Hindlimb muscle (tissue), 1 donor: ENCODE measurements around the gene UBE2C. TPM values are rescaled to one million over a fixed set of nuclear protein-coding genes. Genes with fewer than 3 reads are reported as not detected.
A peak's percentile ranks its signal among the peaks of the same experiment; 100 is the strongest.
"Not testable (repeated sequence)": the region's sequence is repeated elsewhere in the genome, so short reads cannot be mapped to it uniquely, and the experiment has no call there.

Experiments
- DNase-seq: peaks from one replicate; pipeline ENCODE4 v3.0.0-alpha.2; 2013
- polyA plus RNA-seq: library from polyadenylated mRNA; unstranded; fragments of 120-200 nt; gene quantifications from one replicate; pipeline ENCODE4 v1.2.1, GENCODE V29; 2013; ENCODE audit not compliant: insufficient read length

UBE2C gene
- polyA plus RNA-seq, 1 donor = 26.2 TPM

DNA sequence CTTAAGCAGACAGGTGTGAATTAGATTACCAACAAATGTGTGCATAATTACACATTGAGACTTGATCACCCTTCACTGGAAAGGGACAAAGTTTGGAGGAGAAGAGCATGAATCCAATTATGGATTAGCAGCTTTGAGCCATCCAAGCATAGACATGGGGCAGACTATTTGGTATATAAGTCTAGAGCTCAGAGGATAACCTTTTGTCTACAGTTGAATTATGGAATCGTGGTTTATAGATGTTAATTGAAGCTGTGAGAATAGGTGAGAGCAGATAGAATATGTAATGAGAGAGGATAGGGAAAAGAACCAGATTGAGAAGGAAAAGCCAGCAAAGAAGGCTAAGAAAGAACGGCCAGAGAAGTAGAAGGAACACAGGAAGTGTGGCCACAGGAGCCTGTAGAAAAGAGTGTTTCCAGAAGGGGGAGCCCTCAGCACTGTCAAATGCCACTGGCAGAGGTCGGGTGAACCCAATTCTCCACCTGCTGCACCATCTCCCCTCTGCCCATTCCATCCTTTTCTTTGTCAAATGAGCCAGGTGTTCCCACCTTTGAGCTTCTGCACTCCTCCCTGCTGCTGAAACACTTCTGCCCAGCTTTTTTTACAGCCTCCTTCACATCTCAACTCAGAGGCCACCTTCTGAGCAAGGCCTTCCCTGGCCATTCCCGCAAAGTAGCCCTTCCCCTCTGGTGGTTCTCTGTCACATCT lies 13.4 kb upstream of the UBE2C start:
- DNase-seq = peak; percentile 36

DNA sequence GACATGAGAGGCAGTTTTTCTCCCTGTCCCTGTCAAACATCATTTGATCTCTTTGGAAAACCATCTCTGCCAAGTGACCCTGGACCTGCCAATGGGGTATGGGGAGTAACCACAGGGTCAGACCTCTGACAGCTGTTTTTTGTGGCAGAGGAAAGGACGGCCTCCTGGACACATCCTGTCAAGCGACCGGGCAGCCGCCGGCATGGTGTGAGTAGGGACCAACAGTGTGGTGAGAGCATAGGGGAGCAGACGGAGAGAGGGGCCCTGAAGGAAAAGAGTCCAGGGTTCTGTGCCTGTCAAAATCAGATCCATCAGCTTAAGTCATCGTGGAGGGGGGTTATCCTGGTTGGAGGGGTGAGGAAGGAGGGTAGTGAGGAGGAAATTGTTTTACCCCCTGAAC lies 10.6 kb upstream of the UBE2C start:
- DNase-seq = no peak

- DNase-seq = no peak
Measured at GRCh38 chr20:45810191-45810970, 2.1 kb upstream of the UBE2C start.

- no peak for DNase-seq
Measured at GRCh38 chr20:45813006-45813340, 529 bp downstream of the UBE2C start.

- DNase-seq = no peak
Measured at GRCh38 chr20:45813489-45813888, 1.0 kb downstream of the UBE2C start.

GRCh38 chr20:45814314-45814713 lies 1.9 kb downstream of the UBE2C start:
- no peak for DNase-seq

- DNase-seq = no peak
Measured at GRCh38 chr20:45816951-45817350, 4.5 kb downstream of the UBE2C start.

DNA sequence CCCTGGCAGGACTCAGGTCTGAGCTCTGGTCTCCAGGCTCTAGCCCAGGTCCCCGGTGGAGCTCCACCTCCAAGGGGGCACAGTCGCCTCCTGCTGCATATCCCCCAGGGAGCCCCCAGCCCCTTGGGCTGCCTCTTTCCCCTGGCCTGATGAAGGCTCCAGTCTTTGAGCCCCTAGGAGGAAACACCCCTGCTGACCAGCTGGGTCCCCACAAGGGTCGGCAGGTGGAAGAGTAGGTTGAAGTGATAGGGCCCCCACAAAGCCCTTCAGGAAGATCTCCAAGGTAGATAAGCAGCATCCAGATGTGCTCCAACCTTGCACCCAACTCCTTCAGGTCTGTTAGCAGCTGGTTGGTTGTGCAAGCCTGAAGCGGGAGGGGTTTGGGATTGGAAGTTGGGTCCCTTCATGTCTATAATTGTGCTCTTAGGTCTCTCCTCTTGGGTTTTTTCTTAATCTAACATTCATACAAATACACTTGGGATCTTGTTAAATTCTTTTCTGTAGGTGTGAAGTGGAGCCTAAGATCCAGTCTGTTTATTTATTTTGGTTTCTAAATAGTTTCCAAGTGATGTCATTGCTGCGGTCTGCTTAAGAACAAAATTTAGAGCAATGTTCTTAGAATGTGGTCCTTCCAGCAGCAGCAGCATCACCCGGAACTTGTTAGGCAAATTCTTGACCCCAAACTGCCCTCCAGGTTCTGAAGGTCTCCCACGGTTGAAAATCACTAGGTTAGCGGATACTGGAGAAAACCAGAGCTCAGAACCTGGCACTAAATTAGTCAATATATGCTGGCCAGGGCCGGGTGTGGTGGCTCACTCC lies 5.1 kb downstream of the UBE2C start:
- no peak for DNase-seq

GRCh38 chr20:45818239-45818638 lies 5.8 kb downstream of the UBE2C start:
- DNase-seq = no peak

DNA sequence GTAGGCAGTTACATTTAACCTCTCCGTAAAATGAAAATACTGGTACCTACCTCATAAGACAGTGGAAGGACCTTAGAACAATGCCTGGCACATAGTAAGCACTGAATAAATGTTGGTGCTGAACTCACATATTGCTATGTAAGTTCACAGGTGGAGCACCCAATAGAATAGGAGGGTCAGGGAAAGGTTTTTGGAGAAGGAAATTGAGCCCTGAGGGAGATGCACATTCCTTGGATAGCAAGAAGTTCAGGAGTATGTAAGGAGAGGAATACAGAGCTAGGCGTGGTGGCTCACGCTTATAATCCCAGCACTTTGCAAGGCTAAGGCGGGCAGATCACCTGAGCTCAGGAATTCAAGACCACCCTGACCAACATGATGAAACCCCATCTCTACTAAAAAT lies 7.0 kb downstream of the UBE2C start:
- DNase-seq = no peak

DNA sequence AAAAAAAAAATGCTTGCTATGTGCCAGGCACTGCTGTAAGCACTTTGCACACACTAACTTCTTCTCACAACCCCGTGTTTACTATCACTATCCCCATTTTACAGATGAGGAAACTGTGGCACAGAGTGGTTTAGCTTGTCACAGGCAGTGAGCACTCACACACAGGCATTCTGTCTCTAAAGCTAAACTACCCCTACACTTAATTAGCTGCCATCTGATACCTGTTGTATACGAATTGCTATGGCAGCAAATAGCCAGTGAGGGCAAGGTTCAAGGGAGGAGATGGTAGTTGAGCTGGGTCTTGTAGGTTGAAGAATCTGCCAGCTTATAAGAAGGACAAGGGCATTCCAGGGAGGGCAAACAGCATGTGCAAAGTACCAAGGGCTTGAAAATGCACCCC lies 9.5 kb downstream of the UBE2C start:
- DNase-seq = no peak

DNA sequence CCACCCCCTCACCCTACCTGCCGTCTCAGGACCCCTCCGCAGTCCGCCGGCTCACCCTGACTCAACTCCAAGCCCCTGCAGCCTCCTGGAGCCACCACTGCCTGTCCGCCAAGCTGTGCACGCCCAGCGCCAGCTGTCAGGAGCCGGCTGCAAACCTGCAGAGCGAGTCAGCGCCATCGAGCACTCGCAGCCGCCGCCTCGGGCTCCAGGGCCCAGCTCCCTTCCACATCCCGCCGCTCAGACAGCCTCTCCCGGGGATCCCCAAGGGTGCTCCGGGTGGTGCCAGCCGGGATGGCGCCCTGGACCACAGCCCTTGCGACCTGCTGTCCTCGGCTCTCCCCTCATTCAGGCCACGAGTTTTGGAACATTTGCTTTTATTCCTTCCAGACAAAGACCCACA lies 10.4 kb downstream of the UBE2C start:
- no peak for DNase-seq

DNA sequence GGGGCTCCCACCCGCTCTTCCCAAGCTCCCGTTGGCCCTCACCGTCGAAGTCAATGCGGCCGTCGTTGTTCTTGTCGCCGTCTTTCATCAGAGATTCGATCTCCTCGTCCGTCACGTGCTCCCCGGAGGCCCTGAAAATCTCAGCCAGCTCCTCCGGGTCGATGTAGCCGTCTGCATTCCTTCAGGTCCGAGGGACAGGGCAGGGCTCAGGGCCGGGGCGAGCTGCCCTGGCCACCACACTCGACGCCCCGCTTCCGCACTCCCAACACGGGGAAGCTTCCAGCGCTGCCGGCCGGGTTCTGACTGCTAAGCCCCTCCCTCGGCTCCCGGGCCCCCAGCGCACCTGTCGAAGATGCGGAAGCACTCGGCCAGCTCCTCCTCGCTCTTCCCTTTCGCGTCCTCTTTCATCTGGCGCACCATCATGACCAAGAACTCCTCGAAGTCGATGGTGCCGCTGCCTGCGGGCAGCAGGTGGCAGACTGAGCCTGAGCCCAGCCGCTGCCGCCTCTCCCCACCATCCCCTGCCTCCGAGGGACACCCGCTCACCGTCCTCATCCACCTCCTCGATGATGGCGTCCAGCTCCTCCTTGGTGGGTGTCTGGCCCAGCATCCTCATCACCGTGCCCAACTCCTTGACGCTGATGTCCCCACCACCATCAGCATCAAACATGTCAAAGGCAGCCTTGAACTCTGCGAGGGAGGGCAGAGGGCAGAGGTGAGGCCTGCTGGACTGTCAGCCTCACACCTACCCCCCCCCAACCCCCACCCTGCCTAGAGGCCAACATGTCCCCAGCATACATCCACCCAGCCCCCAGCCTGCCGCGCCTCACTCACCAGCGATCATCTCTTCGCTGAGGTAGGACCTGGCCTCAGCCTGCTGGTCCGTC lies 11.7 kb downstream of the UBE2C start:
- peak; percentile 27 for DNase-seq

- DNase-seq = peak; percentile 34
Measured at GRCh38 chr20:45826381-45827019, 14.1 kb downstream of the UBE2C start.

DNA sequence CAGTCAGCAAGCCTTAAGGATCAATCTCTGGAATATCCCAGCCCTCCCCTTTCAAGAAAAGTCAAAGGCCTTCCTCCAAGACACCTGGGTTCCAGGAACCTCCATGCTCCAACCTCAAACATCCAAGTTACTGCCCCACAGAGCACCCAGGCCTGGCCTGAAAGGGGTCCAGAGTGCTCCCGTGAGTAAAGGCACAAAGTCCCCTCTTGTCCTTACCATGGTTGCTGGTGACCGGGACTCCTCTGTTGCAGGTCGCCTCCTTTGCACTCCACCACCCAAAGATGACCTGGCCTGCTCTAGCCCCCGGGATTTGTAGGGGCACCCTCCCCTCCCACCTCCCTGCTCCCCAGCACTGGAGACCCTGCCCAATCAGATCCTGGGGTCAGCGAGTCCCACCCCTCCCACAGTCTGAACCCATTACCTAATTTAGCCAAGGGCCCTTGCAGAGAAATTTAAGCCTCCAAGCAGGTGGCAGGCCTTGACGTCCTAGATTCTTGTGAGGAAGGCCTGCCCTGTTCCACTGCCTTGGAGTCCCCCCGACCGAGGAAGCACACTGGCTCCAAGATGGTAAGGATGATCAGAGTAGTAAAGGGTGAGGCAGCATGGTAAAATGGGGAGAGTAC lies 14.7 kb downstream of the UBE2C start, which contains the start of gene TNNC2:
Gene TNNC2 (minus strand): TSS at position 283 of the 623 bp plus-strand sequence. CDS start 64 bp downstream, at position 219.
- no peak for DNase-seq

DNA sequence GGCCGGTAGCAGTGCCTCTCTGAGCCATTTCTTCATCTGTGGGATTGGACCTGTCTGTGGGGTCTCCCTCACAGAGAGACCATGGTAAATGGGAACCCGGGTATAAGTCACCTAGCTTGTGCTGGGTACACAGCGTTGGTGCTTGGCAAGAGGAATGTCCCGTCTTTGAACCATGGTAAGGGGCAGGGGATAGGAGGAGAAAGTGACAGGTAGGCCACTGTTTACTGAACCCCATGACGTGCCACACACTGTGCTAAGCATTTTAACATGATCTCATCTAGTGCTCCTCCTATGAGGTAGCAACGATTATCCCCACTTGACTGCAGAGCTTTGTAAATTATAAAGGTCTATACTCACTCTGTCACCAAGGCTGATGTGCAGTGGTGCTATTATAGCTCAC lies 15.3 kb downstream of the UBE2C start:
- DNase-seq = no peak

DNA sequence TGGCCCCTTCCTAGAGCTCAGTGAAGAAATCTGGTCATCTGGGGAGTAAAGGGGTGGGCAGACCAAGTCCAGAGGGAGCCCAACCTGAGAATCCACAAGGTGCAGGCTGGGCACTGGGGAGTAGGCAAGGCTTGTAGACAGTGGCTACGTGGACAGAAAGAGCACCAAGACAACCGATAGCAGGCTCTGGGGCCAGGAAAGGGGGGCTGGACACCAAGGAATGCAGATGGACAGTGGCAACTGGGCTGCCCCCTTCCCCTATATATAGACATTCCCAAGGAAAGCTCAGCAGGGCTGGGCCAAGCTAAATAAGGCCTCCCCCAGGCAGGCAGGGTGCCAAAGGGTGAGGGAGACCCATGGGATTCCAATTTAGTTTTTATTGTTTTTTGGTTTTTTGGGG lies 16.1 kb downstream of the UBE2C start:
- DNase-seq = peak; percentile 30

DNA sequence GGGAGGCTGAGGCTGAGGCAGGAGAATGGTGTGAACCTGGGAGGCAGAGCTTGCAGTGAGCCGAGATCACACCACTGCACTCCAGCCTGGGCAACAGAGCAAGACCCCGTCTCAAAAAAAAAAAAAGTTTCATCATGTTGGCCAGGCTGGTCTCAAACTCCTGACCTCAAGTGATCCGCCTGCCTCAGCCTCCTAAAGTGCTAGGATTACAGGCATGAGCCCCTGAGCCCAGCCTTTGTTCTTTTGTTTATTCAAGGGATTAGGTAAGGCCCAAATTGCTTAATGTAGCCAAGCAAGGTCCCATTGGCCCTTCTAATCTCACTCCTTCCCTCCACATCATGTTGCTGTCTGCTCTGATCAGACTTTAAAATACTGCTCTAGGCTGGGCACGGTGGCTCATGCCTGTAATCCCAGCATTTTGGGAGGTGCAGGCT lies 17.2 kb downstream of the UBE2C start:
- not testable (repeated sequence) for DNase-seq

GRCh38 chr20:45832619-45833018 lies 20.2 kb downstream of the UBE2C start:
- DNase-seq = no peak

DNA sequence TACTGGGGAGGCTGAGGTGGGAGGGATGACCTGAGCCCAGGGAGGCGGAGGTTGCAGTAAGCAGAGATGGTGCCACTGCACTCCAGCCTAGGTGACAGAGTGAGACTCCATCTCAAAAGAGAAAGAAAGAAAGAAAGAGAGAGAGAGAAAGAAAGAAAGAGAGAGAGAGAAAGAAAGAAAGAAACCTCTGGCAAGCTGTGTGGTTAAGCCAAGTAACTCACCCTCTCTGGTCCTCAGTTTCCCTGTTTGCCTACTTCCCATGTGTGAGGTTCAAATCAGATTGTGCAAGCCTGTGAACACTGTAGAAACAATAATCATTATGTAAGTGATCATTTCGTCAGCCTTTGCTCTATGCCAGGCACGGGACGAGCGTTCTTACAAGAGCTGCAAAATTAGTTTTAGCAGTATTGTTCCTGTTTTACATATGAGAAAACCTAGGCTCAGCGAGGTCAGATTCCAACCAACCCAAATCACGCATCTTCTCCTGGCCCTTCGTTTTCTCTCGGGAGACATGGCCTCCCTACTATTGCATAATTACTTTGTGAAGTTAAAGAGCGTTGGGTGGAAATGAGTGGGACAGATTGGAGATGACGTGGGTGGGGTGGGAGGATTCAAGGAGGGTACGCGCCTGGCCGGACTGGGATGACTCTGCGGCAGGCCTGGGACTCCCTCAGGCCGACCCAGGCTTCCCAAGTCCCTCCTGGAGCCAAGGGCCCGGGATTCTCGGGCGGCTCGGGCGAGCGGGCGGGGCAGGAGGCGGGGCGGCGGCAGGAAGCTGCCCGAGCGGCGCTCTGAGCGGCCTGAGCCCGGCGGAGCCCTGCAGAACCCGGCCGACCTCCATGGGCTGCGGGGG lies 20.8 kb downstream of the UBE2C start, which contains the start of gene SNX21:
Gene SNX21 (plus strand): TSS at position 770 of the 853 bp plus-strand sequence. CDS start 121 bp downstream, outside the sequence.
- DNase-seq = peak; percentile 82
